Mesodermal cell (in vitro differentiated cells): ENCODE data around the gene HOXA2.

Source experiments
- H3K27ac ChIP-seq: 2 replicates; pipeline ENCODE4 v1.7.0; 2013; ENCODE audit warnings: mild to moderate bottlenecking, low read depth, low read length, moderate library complexity; ENCODE audit not compliant: severe bottlenecking
- H3K36me3 ChIP-seq: 2 replicates; pipeline ENCODE4 v1.7.1; 2013; ENCODE audit warnings: mild to moderate bottlenecking, low read length, moderate library complexity; ENCODE audit not compliant: control insufficient read depth, insufficient read depth
- H3K4me1 ChIP-seq: one replicate; pipeline ENCODE4 v1.7.1; 2013; ENCODE audit warnings: mild to moderate bottlenecking, low read length; ENCODE audit not compliant: insufficient read depth, control insufficient read depth, poor library complexity, severe bottlenecking
- H3K4me3 ChIP-seq: 2 replicates; pipeline ENCODE4 v1.7.0; 2013; ENCODE audit warnings: low read length, control low read depth, mild to moderate bottlenecking; ENCODE audit not compliant: insufficient read depth, poor library complexity, severe bottlenecking; ENCODE audit errors: extremely low read depth
- H3K9me3 ChIP-seq: 2 replicates; pipeline ENCODE4 v1.7.1; 2013; ENCODE audit warnings: mild to moderate bottlenecking, low read length, moderate library complexity; ENCODE audit not compliant: control insufficient read depth
- WGBS, 2 experiments: methylation state at CpG; one replicate each; pipeline ENCODE4 v1.1.5; 2013; ENCODE audit warnings: missing lambda C conversion rate in 2 of 2; ENCODE audit not compliant: insufficient coverage in 2 of 2; 5-methylcytosine and 5-hydroxymethylcytosine counted together

Gene HOXA2

GRCh38 chr7:27145914-27146412 is 43.5 kb upstream of the HOXA2 start:
- Histone ChIP-seq H3K4me1 (peaks cover 3% of the 10 kb centered on the region), H3K36me3 (no peaks in the 10 kb centered on the region), H3K4me3 (no peak overlapping the region), H3K9me3 (peaks cover 3% of the 10 kb centered on the region), H3K27ac (no peak overlapping the region)
- 46 to 64% methylated on average over 2 to 3 of the region's 11 CpGs for WGBS, 2 experiments

GRCh38 chr7:27145165-27145913 is 42.9 kb upstream of the HOXA2 start:
- H3K36me3 ChIP-seq = no peaks in the 10 kb centered on the region
- peaks cover 3% of the 10 kb centered on the region for H3K4me1 ChIP-seq
- peaks cover 3% of the 10 kb centered on the region for H3K9me3 ChIP-seq
- H3K4me3 ChIP-seq = no peak overlapping the region
- 66 to 68% methylated on average over 33 to 44 of the region's 47 CpGs for WGBS, 2 experiments
- no peak overlapping the region for H3K27ac ChIP-seq

GRCh38 chr7:27144781-27145164 is 42.3 kb upstream of the HOXA2 start:
- WGBS, 2 experiments = 19 to 21% methylated on average over 31 of the region's 31 CpGs
- no peak overlapping the region for H3K4me3 ChIP-seq
- no peaks in the 10 kb centered on the region for H3K36me3 ChIP-seq
- peaks cover 3% of the 10 kb centered on the region for H3K9me3 ChIP-seq
- peaks cover 3% of the 10 kb centered on the region for H3K4me1 ChIP-seq
- H3K27ac ChIP-seq = no peak overlapping the region

GRCh38 chr7:27143950-27144780 is 41.7 kb upstream of the HOXA2 start:
- Histone ChIP-seq H3K4me3 (no peak overlapping the region), H3K36me3 (no peaks in the 10 kb centered on the region), H3K9me3 (peaks cover 3% of the 10 kb centered on the region), H3K27ac (no peak overlapping the region), H3K4me1 (peaks cover 3% of the 10 kb centered on the region)
- 48% methylated on average over 27 to 28 of the region's 40 CpGs for whole genome bisulfite sequencing, 2 experiments

GRCh38 chr7:27143023-27143949 is 40.8 kb upstream of the HOXA2 start, which contains the start of gene HOXA5:
Gene HOXA5, minus strand, starts transcription at chr7:27143681. Its CDS starts 74 bp downstream, at chr7:27143607.
- 0% methylated on average over 68 to 73 of the region's 86 CpGs for WGBS, 2 experiments
- peaks cover 3% of the 10 kb centered on the region for H3K4me1 ChIP-seq
- H3K36me3 ChIP-seq = no peaks in the 10 kb centered on the region
- no peak within 1 kb of the TSS for H3K27ac ChIP-seq
- peaks cover 3% of the 10 kb centered on the region for H3K9me3 ChIP-seq
- peak within 1 kb of the TSS; percentile 44 for H3K4me3 ChIP-seq

- 0 to 2% methylated on average over 16 to 19 of the region's 29 CpGs for WGBS, 2 experiments
- no peaks in the 10 kb centered on the region for H3K36me3 ChIP-seq
- peaks cover 3% of the 10 kb centered on the region for H3K4me1 ChIP-seq
- H3K27ac ChIP-seq = no peak overlapping the region
- peaks cover 3% of the 10 kb centered on the region for H3K9me3 ChIP-seq
- peak overlapping the region; percentile 44 for H3K4me3 ChIP-seq
Measured at GRCh38 chr7:27142580-27143022, 40.1 kb upstream of the HOXA2 start.

GRCh38 chr7:27141923-27142579 is 39.6 kb upstream of the HOXA2 start:
- peak overlapping the region; percentile 44 for H3K4me3 ChIP-seq
- H3K36me3 ChIP-seq = no peaks in the 10 kb centered on the region
- 4 to 6% methylated on average over 28 to 29 of the region's 30 CpGs for WGBS, 2 experiments
- H3K27ac ChIP-seq = peak overlapping the region; percentile 53
- peaks cover 3% of the 10 kb centered on the region for H3K4me1 ChIP-seq
- H3K9me3 ChIP-seq = peaks cover 3% of the 10 kb centered on the region

GRCh38 chr7:27141137-27141922 is 38.8 kb upstream of the HOXA2 start:
- WGBS, 2 experiments = 34 to 38% methylated on average over 12 to 13 of the region's 18 CpGs
- Histone ChIP-seq H3K9me3 (no peaks in the 10 kb centered on the region), H3K36me3 (no peaks in the 10 kb centered on the region), H3K4me3 (peak overlapping the region; percentile 44), H3K27ac (peak overlapping the region; percentile 53), H3K4me1 (peaks cover 3% of the 10 kb centered on the region)

- H3K4me1 ChIP-seq = peaks cover 7% of the 10 kb centered on the region
- WGBS, 2 experiments = 32 to 46% methylated on average over 6 to 9 of the region's 15 CpGs
- H3K27ac ChIP-seq = no peak overlapping the region
- H3K9me3 ChIP-seq = no peaks in the 10 kb centered on the region
- H3K36me3 ChIP-seq = no peaks in the 10 kb centered on the region
- H3K4me3 ChIP-seq = peak overlapping the region; percentile 6
Measured at GRCh38 chr7:27140126-27140857, 37.8 kb upstream of the HOXA2 start.
